Aorta (tissue), 5 donors: ENCODE data around the gene AKT1. TPM values are rescaled to one million over a fixed set of nuclear protein-coding genes. Genes with fewer than 3 reads are reported as not detected.

Experiments
- ATAC-seq: fragments of 200-7000 bp; cut with Tn5 transposase; one replicate; pipeline ENCODE4 v1.9.1; 2022; ENCODE audit warnings: moderate library complexity; ENCODE audit not compliant: low FRiP score
- DNase-seq, 2 donors: peaks; one replicate each; pipeline ENCODE4 v3.0.0-alpha.2; 2020
- H3K27ac ChIP-seq, 2 donors: one replicate each; pipeline ENCODE4 v1.5.1; 2013; ENCODE audit warnings: low read length in 2 of 2, mild to moderate bottlenecking in 2 of 2, moderate library complexity in 2 of 2, control low read depth in 1 of 2, inconsistent platforms in 1 of 2, low read depth in 1 of 2
- H3K27me3 ChIP-seq, 2 donors: one replicate each; pipeline ENCODE4 v1.6.1; 2013; ENCODE audit warnings: control low read depth in 1 of 2, low read length in 1 of 2, mild to moderate bottlenecking in 1 of 2, moderate library complexity in 1 of 2; ENCODE audit not compliant: insufficient read depth in 2 of 2, control insufficient read depth in 1 of 2
- H3K36me3 ChIP-seq, 2 donors: one replicate each; pipeline ENCODE4 v1.6.1; 2013; ENCODE audit warnings: control low read depth in 1 of 2, low read length in 1 of 2, mild to moderate bottlenecking in 1 of 2; ENCODE audit not compliant: insufficient read depth in 2 of 2, control insufficient read depth in 1 of 2
- H3K4me1 ChIP-seq, 2 donors: one replicate each; pipeline ENCODE4 v1.6.1; 2013; ENCODE audit warnings: low read length in 2 of 2, control low read depth in 1 of 2, mild to moderate bottlenecking in 1 of 2, moderate library complexity in 1 of 2; ENCODE audit not compliant: insufficient read depth in 2 of 2, control insufficient read depth in 1 of 2
- H3K4me3 ChIP-seq, 2 donors: one replicate each; pipeline ENCODE4 v1.5.1; 2013; ENCODE audit warnings: low read length in 2 of 2, control low read depth in 1 of 2, mild to moderate bottlenecking in 1 of 2
- H3K9me3 ChIP-seq: one replicate; pipeline ENCODE4 v1.6.1; 2013; ENCODE audit warnings: mild to moderate bottlenecking, low read length; ENCODE audit not compliant: control insufficient read depth
- WGBS, 2 donors: extraction: QIAGEN DNeasy Blood & Tissue Kit; methylation state at CpG; one replicate each; pipeline ENCODE4 v1.1.7; 2013; 5-methylcytosine and 5-hydroxymethylcytosine counted together
- intact Hi-C, 2 donors: fragments of 100-400 bp; cut with DNase I; formaldehyde crosslinking; loops; one replicate each; pipeline versions ENCODE4 v1.14.2 to v1.15.0; 2022
- polyA plus RNA-seq, 2 donors: library from polyadenylated mRNA; stranded (reverse); fragments of 200-250 nt; gene quantifications; one replicate each; pipeline ENCODE4 v1.2.3, GENCODE V29; 2013
- total RNA-seq, 2 donors: library from RNA; stranded (reverse); fragmentation: NEBNext Ultra II Directional; extraction: Animal tissue kit (Norgen Biotek cat#: 25700); gene quantifications; one replicate each; pipeline ENCODE4 v1.2.1, GENCODE V29; 2021
- donor health status: healthy with polysubstance abuse.
- donor health status: Bipolar disorder and iron deficiency.
- donor health status: DM: no; HTN: no; CAD: no.
- donor health status: DM: no; HTN: no; CAD: no.
- donor health status: DM: yes; HTN: yes; CAD: no.

Gene AKT1
- total and polyA plus RNA-seq, 4 donors = 93.2 to 154 (median 121) TPM

DNA sequence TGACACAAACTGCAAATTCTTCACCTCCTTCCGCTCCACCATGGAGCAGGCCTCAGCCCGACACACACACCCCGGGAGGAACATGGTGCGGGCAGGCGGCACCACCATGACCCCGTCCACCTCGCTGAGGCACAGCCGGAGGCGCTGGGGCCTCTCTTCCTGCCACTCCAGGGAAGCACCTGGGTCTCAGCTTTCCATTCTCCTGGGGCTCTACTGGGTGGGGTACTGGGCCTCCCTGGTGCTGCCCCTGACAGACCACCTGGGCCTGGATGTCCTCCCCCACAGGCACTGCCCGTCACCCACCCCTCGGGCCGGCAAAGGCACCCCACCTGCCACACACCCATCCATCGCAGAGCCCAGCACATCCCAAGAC, 9.9 kb downstream of the AKT1 start:
- no peaks in the 10 kb centered on the region for H3K27me3 ChIP-seq
- no peaks in the 10 kb centered on the region for H3K4me1 ChIP-seq
- intact Hi-C loops = no loop called here
- ATAC-seq (no peak), DNase-seq (no peak)
- H3K9me3 ChIP-seq = no peaks in the 10 kb centered on the region
- WGBS, 2 donors = 86 to 87% methylated on average over 13 of the region's 13 CpGs
- no peaks in the 10 kb centered on the region for H3K36me3 ChIP-seq
- H3K27ac ChIP-seq = no peak overlapping the region
- H3K4me3 ChIP-seq = no peak overlapping the region

DNA sequence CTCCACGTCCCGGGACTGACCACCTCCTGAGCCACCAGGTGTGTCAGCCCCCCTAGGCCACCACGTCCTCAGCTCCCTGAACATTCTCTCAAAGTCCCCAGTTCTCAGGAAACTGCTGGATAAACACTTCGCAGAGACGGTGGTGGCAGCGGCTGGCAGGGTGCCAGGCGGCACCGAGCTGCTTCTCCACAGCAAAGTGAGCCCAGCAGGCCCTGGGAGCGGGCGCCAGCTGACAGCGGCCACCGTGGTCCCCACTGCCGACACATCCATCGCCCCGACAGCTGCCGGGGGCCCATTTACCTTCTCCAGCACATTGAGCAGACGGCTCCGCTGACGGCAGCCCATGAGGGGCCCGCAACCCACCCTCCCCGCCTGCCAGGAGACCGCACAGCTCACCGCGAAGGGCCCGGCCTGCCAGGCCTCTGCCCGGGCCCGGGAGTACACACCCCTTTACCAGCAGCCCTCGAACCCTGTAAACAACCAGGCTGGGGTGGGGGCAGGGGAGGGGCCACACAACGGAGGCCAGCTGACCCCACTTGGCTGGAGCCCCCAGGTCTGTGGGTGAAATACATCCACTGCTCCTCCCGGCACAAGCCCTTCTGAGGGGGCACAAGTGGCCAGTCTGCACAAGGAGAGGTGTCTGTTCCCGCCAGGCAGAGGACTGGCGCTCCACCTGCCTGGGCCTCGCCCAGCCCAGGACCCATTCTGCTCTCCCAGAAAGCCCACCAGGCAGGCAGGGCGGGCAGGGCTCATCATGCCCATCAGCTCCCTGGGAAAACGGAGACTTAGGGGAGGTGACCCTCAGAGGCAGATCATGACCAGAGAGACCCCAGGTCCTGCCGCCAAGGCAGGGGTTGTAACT, 10.5 kb downstream of the AKT1 start:
- no peak for ATAC-seq
- WGBS, 2 donors = 40 to 49% methylated on average over 36 of the region's 36 CpGs
- Histone ChIP-seq H3K4me3 (no peak overlapping the region), H3K4me1 (no peaks in the 10 kb centered on the region), H3K36me3 (no peaks in the 10 kb centered on the region), H3K27me3 (no peaks in the 10 kb centered on the region), H3K9me3 (no peaks in the 10 kb centered on the region), H3K27ac (no peak overlapping the region)
- DNase-seq = no peak
- intact Hi-C loops = no loop called here

DNA sequence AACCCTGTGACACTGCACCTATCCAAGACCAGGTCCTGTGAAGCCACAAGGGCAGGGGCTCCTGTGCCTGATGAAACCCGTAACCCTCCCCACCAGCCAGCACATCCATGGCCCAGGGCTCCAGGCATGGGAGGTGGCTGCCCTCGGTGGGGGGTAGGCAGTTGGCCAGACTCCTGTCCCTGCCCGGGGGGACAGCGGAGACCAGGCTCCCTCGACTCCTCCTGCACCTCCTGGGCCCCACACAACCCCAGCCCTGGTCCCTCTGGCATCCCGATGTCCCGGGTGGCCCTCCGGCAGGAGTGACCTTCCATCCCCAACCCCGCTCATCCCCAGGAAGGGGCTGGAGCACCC, 11.4 kb downstream of the AKT1 start:
- Histone ChIP-seq H3K36me3 (no peaks in the 10 kb centered on the region), H3K4me3 (no peak overlapping the region), H3K27ac (no peak overlapping the region), H3K4me1 (no peaks in the 10 kb centered on the region), H3K27me3 (no peaks in the 10 kb centered on the region), H3K9me3 (no peaks in the 10 kb centered on the region)
- ATAC-seq (no peak), DNase-seq (no peak)
- 78 to 82% methylated on average over 9 of the region's 9 CpGs for WGBS, 2 donors
- intact Hi-C loops = no loop called here

DNA sequence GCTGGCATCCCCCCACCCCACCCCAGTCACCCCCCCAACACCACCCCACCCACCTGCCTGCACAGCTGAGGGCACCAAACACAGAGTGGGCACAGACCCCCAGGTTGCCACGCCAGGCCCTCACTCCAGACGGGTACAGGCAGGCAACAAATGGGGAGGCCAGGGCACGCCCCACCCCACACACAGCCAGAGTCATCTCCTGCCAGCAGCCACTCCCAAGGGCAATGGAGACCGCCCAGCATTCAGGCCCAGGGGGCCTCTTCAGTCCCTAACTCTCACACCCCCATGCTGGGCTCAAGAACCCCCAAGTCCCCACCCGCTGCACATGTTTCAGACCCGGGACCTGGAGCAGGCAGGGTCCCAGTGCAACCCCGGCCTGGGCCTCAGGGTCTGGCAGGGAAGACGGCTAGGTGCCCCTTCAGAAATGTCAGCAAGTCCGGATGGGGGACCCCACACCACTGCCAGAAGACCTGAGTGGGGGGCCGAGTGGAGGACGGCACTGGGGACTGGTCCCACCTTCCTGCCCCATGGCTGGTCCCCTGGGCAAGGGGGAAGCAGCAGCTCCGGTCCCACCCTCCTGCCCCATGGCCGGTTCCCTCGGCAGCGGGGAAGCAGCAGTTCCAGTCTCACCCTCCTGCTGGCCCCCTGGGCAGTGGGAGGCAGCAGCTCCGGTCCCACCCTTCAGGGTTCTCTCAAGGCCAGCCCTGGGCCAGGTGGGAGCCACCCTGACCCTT, 11.9 kb downstream of the AKT1 start:
- intact Hi-C loops = no loop called here
- no peak overlapping the region for H3K27ac ChIP-seq
- 85 to 88% methylated on average over 16 of the region's 16 CpGs for WGBS, 2 donors
- DNase-seq (no peak), ATAC-seq (no peak)
- H3K36me3 ChIP-seq = no peaks in the 10 kb centered on the region
- no peak overlapping the region for H3K4me3 ChIP-seq
- no peaks in the 10 kb centered on the region for H3K27me3 ChIP-seq
- H3K4me1 ChIP-seq = no peaks in the 10 kb centered on the region
- H3K9me3 ChIP-seq = no peaks in the 10 kb centered on the region

DNA sequence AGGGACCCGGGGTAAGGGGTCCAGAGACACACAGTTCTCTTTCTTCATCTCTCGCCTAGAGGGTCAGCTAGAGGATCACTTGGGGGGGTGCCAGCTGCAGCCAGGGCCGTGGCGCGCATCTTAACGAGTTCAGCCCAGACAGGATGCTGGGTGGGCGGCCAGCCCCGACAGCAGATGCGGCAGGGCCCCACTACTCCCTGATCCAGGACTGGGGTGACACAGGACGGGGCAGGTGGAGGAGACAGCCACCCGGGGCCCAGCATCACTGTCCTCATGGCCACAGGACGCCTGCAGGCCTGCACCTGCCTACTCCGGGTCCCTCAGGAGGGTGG, 12.8 kb downstream of the AKT1 start:
- no peak for DNase-seq
- no peak overlapping the region for H3K27ac ChIP-seq
- no peak for ATAC-seq
- H3K4me1 ChIP-seq = no peaks in the 10 kb centered on the region
- H3K27me3 ChIP-seq = no peaks in the 10 kb centered on the region
- H3K36me3 ChIP-seq = no peaks in the 10 kb centered on the region
- intact Hi-C loops = no loop called here
- 84 to 89% methylated on average over 13 of the region's 13 CpGs for WGBS, 2 donors
- H3K4me3 ChIP-seq = no peak overlapping the region
- H3K9me3 ChIP-seq = no peaks in the 10 kb centered on the region

DNA sequence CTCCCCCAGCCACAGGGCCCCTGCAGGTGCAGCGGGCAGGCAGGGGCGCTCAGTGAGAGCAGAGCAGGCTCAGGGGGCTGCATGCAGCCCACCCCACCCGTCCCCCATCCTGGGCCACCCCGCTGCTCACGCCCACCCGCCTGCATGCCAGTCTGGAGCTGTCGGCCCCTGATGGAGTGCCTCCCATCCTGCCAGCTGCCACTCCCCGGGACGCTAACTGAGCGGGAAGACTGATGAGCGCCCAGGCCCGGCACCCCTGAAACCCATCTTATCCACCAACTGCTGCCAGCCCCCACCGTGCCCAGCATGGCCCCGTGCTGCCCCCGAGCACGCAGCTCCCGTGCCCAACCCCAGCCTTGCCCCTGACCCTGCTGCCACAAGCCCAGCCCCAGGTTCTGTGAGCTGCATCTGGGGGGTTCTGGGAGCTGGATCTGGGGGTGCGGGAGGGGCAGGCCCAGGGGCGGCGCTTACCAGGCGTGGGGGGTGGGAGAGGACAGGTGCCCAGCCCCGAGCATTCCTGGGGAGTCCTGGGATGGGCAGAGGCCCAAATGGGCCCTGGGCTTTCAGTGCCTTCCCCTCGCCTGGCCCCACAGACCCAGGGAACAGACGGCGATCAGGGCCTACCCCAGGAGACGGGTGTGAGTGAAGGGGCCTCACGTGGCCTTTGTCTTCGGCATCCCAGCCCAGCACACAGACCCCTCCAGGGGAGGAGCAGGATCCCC, 13.3 kb downstream of the AKT1 start:
- DNase-seq (no peak), ATAC-seq (no peak)
- no peak overlapping the region for H3K27ac ChIP-seq
- no peaks in the 10 kb centered on the region for H3K4me1 ChIP-seq
- no peaks in the 10 kb centered on the region for H3K36me3 ChIP-seq
- no peak overlapping the region for H3K4me3 ChIP-seq
- 84 to 85% methylated on average over 27 to 28 of the region's 28 CpGs for WGBS, 2 donors
- intact Hi-C loops = no loop called here
- H3K27me3 ChIP-seq = no peaks in the 10 kb centered on the region
- no peaks in the 10 kb centered on the region for H3K9me3 ChIP-seq

DNA sequence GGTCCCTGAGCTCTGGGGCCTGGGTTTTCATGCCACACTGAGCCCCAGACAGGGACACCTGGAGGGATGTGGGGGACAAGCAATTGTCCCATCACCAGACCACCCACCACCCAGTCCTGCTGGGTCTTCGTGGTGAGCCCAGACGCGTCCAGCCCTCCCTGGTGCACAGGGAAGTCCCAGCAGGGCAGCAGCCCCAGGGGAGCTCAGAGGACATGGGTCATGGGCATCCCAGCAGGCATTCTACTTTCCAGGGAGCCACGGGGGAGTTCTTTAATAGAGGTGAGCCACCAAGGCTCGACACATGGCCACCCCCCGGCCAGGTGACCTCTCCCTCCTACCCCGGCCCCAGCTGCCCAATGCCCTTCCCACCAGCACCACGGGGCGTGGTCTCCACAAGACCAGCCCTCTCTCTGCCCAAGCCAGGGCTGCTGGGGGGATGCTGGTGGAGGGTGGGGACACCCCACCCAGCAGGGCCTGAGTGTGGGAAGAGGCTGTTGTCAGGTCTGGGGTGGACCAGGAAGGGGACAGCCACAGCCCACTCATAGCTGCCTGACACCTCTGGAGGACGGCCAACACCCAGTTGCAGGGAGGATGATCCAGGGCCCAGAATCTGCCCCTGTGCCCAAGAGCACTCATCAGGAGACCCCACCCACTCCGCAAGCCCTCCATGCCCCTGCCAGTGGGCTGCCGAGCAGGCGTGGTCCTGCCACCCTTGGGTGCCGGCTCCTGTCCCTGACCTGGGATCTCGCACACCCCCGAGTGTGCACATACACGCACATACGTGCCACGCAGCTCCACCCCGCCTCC, 14.1 kb downstream of the AKT1 start:
- Histone ChIP-seq H3K27me3 (no peaks in the 10 kb centered on the region), H3K4me3 (no peak overlapping the region), H3K36me3 (no peaks in the 10 kb centered on the region), H3K27ac (no peak overlapping the region), H3K9me3 (no peaks in the 10 kb centered on the region), H3K4me1 (no peaks in the 10 kb centered on the region)
- intact Hi-C loops = no loop called here
- ATAC-seq = no peak
- no peak for DNase-seq
- WGBS, 2 donors = 86% methylated on average over 17 to 20 of the region's 20 CpGs

DNA sequence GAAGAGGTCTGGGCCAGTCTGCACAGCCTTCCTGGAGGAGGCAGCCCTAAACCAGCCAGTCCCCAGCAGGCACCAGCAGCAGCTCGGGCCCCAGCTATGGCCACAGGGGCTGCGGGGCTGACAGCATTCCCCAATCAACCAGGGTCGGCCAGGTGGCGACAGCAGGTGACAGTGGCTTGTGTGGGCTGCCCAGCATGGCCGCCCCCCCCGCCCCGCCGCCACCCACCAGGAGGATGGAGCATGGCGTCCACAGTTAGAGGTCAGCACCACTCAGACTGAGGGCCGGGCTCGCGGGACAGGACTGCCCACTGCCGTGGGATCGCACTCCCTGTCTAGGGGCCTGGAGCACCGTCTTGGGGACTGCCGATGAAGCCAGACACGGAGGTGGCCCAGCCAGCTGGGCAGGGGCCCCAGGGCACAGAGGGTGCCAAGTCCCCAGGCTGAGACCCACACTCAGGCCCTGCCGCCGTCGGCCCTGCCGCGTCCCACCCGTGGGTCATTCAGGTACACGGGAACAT, 15.0 kb downstream of the AKT1 start:
- no peaks in the 10 kb centered on the region for H3K9me3 ChIP-seq
- no peaks in the 10 kb centered on the region for H3K27me3 ChIP-seq
- no peaks in the 10 kb centered on the region for H3K36me3 ChIP-seq
- ATAC-seq (no peak), DNase-seq (no peak)
- intact Hi-C loops = no loop called here
- WGBS, 2 donors = 83 to 85% methylated on average over 24 of the region's 24 CpGs
- no peak overlapping the region for H3K27ac ChIP-seq
- H3K4me1 ChIP-seq = no peaks in the 10 kb centered on the region
- no peak overlapping the region for H3K4me3 ChIP-seq
